Measurements from ENCODE around the gene DCAF6. TPM values are rescaled to one million over a fixed set of nuclear protein-coding genes. Genes with fewer than 3 reads are reported as not detected.
"Not testable (repeated sequence)": the region's sequence is repeated elsewhere in the genome, so short reads cannot be mapped to it uniquely, and the experiment has no call there.

DCAF6 gene
- total and polyA plus RNA-seq, 7 experiments from 2014 or later = 8.4 to 32.7 (median 27.9) TPM

DNA sequence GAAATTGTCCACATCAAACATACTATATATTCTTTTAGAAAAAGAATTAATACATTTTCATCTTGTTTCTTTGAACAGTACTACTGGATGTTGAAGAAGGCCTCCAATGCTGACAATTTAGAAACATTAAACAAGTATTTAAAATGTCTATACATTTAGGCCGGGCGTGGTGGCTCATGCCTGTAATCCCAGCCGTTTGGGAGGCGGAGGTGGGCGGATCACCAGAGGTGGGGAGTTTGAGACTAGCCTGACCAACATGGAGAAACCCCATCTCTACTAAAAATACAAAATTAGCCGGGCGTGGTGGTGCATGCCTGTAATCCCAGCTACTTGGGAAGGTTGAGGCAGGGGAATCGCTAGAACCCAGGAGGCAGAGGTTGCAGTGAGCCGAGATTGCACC lies 7.6 kb upstream of the DCAF6 start:
- intact Hi-C loops (cut with micrococcal nuclease); H3K27ac Mint-ChIP-seq; H3K27ac ChIP-seq (ENCODE audit: low read depth, low read length); H3K4me3 ChIP-seq (ENCODE audit: low read length); H3K4me1 ChIP-seq (ENCODE audit: control insufficient read depth in 2 of 2, insufficient read depth in 2 of 2, low read length in 2 of 2); H3K27me3 Mint-ChIP-seq; CTCF ChIA-PET; H3K4me3 Mint-ChIP-seq; H3K9me3 ChIP-seq (ENCODE audit: control insufficient read depth in 2 of 3, low read length in 3 of 3); H3K27me3 ChIP-seq (ENCODE audit: control insufficient read depth in 2 of 2, insufficient read depth in 2 of 2, low read length in 2 of 2); H3K36me3 Mint-ChIP-seq; H3K9me3 Mint-ChIP-seq; POLR2A ChIA-PET; DNase-seq; ATAC-seq; H3K36me3 ChIP-seq (ENCODE audit: control insufficient read depth in 2 of 3, insufficient read depth in 3 of 3, low read length in 3 of 3): not testable (repeated sequence)
- peaks cover 14 to 38% (median 26%) of the 10 kb centered on the region in 7 donors for H3K4me1 Mint-ChIP-seq

DNA sequence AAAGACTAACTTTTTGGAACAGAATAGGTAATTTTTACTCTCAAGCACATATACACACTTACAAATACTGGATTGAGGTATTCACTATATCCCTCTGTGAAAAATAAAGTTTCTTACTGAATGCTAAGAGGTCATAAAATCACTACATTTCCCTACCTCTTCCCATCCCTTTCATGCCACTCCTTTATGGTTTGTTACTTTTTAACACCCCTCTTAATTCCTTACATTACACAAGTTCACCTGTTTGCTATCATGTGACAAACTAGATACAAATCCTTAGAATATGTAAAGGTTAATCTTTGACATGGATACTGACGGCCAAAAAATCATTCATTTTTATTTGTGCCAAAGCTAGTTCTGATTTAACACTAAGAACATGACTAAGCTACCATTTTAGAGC lies 6.8 kb upstream of the DCAF6 start:
- POLR2A ChIA-PET = no interaction called here
- H3K27me3 ChIP-seq (ENCODE audit: control insufficient read depth in 2 of 2, insufficient read depth in 2 of 2, low read length in 2 of 2) = no peaks in the 10 kb centered on the region
- Mint-ChIP-seq H3K27ac (no peak overlapping the region), H3K27me3 (no peaks in the 10 kb centered on the region), H3K36me3 (peaks cover 0 to 3% (median 0%) of the 10 kb centered on the region in 5 donors), H3K9me3 (no peaks in the 10 kb centered on the region), H3K4me3 (no peak overlapping the region), H3K4me1 (peaks cover 20 to 46% (median 33%) of the 10 kb centered on the region in 7 donors)
- no peak overlapping the region for H3K27ac ChIP-seq (ENCODE audit: low read depth, low read length)
- DNase-seq (no peak), ATAC-seq (no peak)
- intact Hi-C loops (cut with micrococcal nuclease) = loop anchor here in 1 of 2 donors (10.0 kb wide), 2 partner anchors 1095 to 1175 kb away; partner anchors contain the start of genes ATP1B1 and POGK
- H3K36me3 ChIP-seq (ENCODE audit: control insufficient read depth in 2 of 3, insufficient read depth in 3 of 3, low read length in 3 of 3) = no peaks in the 10 kb centered on the region
- H3K4me3 ChIP-seq (ENCODE audit: low read length) = no peak overlapping the region
- H3K9me3 ChIP-seq (ENCODE audit: control insufficient read depth in 2 of 3, low read length in 3 of 3) = no peaks in the 10 kb centered on the region
- H3K4me1 ChIP-seq (ENCODE audit: control insufficient read depth in 2 of 2, insufficient read depth in 2 of 2, low read length in 2 of 2) = peaks cover 11 to 15% of the 10 kb centered on the region in 2 donors
- CTCF ChIA-PET = no interaction called here

DNA sequence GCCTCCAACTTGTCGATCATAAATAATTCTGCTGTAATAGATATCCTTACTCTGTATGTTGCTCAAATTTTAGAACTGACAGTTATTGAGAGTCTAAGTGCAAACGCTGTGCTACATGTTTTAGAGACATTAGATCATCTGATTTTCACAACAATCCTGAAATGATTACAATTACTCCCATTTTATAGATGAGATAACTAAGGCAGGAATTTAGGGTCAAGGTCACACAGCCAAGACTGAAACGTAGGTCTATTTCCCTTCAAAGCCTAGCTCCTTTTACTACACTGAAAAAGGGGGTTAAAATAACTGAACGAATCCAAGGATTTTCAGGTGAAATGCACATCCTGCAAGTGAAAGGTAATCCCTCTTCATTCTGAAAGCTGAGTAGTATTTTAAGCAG lies 2.7 kb upstream of the DCAF6 start:
- ChIA-PET POLR2A (interaction anchor here (0.6 to 1.2 kb wide), 4 partner anchors 19 to 822 kb away, joined by 3 to 5 read pairs (median 3); no protein-coding TSS in a partner anchor), CTCF (interaction anchor here (1.9 kb wide), 1 partner anchor 148 kb away, joined by 6 read pairs; no protein-coding TSS in a partner anchor)
- H3K4me1 ChIP-seq (ENCODE audit: control insufficient read depth in 2 of 2, insufficient read depth in 2 of 2, low read length in 2 of 2) = peaks cover 18 to 31% of the 10 kb centered on the region in 2 donors
- peaks cover 0 to 5% (median 0%) of the 10 kb centered on the region in 11 donors for H3K9me3 Mint-ChIP-seq
- H3K27ac Mint-ChIP-seq = no peak overlapping the region
- H3K4me3 Mint-ChIP-seq = peak overlapping the region in 8 of 10 donors; percentile 10 to 98 (median 96)
- H3K36me3 Mint-ChIP-seq = peaks cover 0 to 7% (median 0%) of the 10 kb centered on the region in 5 donors
- H3K27ac ChIP-seq (ENCODE audit: low read depth, low read length) = no peak overlapping the region
- ATAC-seq (no peak), DNase-seq (no peak)
- no peaks in the 10 kb centered on the region for H3K9me3 ChIP-seq (ENCODE audit: control insufficient read depth in 2 of 3, low read length in 3 of 3)
- H3K27me3 Mint-ChIP-seq = no peaks in the 10 kb centered on the region
- no peaks in the 10 kb centered on the region for H3K27me3 ChIP-seq (ENCODE audit: control insufficient read depth in 2 of 2, insufficient read depth in 2 of 2, low read length in 2 of 2)
- peaks cover 0 to 12% (median 0%) of the 10 kb centered on the region in 3 experiments for H3K36me3 ChIP-seq (ENCODE audit: control insufficient read depth in 2 of 3, insufficient read depth in 3 of 3, low read length in 3 of 3)
- no peak overlapping the region for H3K4me3 ChIP-seq (ENCODE audit: low read length)
- intact Hi-C loops (cut with micrococcal nuclease) = loop anchor here (2.0 to 10.0 kb wide), 4 partner anchors 13 to 1171 kb away; partner anchors contain the start of genes ATP1B1 (in 1 of the 2) and POGK (in 1 of the 2)
- H3K4me1 Mint-ChIP-seq = peaks cover 26 to 58% (median 42%) of the 10 kb centered on the region in 7 donors

DNA sequence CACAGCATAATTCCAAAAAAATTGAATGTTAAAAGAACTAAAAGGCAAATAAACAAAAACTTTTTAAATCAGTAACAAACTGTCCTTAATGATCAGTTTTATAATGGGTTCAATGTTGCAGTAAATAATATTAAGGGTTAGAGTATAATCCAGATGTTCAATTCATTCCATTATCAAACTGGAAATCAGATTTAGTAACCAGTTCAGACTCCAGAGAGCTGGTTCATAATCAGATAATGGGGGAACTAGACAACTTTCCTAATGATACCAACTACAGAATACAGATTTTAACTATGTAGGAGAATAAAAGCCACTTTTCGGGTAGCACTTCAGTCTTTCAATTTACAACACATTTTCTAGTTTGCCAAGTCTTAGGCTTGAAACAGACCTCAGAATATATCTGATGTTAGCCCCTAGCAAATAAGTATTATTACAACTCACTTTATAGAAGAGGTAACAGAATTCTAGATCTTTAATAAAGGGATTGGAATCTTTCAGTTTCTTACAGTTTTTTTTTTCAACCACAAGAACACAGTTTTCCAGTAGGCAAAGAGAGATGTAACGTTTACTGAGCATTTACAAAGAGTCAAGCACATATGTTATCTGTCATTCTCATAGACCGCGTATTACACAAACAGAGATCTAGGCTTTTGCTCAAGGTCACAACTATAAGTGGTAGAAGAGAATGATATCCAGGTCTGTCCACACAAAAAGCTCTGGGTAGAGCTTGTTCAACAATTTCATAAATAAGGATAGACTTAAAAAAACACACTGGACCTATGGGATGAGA lies 1.9 kb upstream of the DCAF6 start:
- Histone ChIP-seq H3K9me3 (ENCODE audit: control insufficient read depth in 2 of 3, low read length in 3 of 3) (no peaks in the 10 kb centered on the region), H3K4me1 (ENCODE audit: control insufficient read depth in 2 of 2, insufficient read depth in 2 of 2, low read length in 2 of 2) (peaks cover 18 to 31% of the 10 kb centered on the region in 2 donors), H3K36me3 (ENCODE audit: control insufficient read depth in 2 of 3, insufficient read depth in 3 of 3, low read length in 3 of 3) (peaks cover 0 to 12% (median 0%) of the 10 kb centered on the region in 3 experiments), H3K27ac (ENCODE audit: low read depth, low read length) (peak overlapping the region; percentile 89), H3K4me3 (ENCODE audit: low read length) (peak overlapping the region; percentile 89), H3K27me3 (ENCODE audit: control insufficient read depth in 2 of 2, insufficient read depth in 2 of 2, low read length in 2 of 2) (no peaks in the 10 kb centered on the region)
- CTCF ChIA-PET = interaction anchor here (0.8 to 1.9 kb wide), 2 partner anchors 17 to 148 kb away, joined by 3 to 6 read pairs; no protein-coding TSS in a partner anchor
- Mint-ChIP-seq H3K36me3 (peaks cover 0 to 7% (median 0%) of the 10 kb centered on the region in 5 donors), H3K27me3 (no peaks in the 10 kb centered on the region), H3K4me3 (peak overlapping the region; percentile 90 to 99 (median 96)), H3K9me3 (peaks cover 0 to 5% (median 0%) of the 10 kb centered on the region in 11 donors), H3K27ac (peak overlapping the region; percentile 90 to 100 (median 99)), H3K4me1 (peaks cover 26 to 61% (median 42%) of the 10 kb centered on the region in 7 donors)
- POLR2A ChIA-PET = interaction anchor here (0.6 to 3.0 kb wide), 8 partner anchors 13 to 823 kb away, joined by 3 to 10 read pairs (median 4); no protein-coding TSS in a partner anchor
- ATAC-seq = no peak
- no peak for DNase-seq
- intact Hi-C loops (cut with micrococcal nuclease) = loop anchor here (1.0 to 10.0 kb wide), 15 partner anchors 8 to 1553 kb away; partner anchors contain the start of genes SFT2D2 (in 2 of the 2), ATP1B1 (in 1 of the 2), CREG1 (in 1 of the 2) and POGK (in 1 of the 2)

DNA sequence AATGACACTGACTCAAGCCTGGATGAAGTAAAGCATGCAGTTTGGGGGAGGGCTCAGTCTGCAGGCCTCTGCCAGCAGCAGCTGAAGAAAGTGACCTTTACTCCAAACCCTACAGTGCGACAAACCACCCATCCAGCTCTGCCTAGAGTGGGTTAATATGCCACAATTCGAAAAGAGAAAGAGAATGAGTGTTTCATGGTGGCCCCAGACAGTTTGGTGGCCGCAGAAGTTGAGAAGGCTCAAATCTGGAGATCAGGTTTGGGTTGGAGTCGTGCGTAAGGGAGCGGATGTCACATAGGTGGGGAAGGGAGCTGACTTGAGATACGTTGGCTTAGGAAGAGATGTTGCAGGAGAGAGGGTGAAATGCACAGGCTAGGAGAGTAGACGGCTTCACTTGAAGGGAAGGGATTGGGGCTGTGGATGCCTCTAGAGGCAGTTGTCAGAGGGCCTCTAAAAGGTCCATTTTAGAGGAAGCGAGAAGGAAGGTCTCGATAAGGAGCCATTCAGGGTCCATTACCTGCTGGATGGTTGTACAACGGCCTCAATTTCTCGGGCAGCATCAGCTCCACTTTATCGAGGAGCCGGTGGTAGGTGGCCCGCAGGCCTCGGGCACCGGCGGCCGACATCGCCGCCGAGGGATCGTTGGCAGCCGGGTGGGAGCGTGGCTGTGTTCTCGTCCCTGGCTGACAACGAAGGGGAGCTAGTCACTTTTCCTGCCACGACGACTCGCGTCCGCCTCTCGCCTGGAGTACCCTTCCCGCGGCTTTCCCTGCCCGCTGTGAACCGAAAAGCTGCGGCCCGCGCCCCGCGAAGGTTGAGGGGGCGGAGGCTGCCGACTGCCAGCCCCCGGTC lies 1.0 kb upstream of the DCAF6 start:
- Histone ChIP-seq H3K27ac (ENCODE audit: low read depth, low read length) (peak overlapping the region; percentile 89), H3K36me3 (ENCODE audit: control insufficient read depth in 2 of 3, insufficient read depth in 3 of 3, low read length in 3 of 3) (peaks cover 0 to 12% (median 0%) of the 10 kb centered on the region in 3 experiments), H3K4me1 (ENCODE audit: control insufficient read depth in 2 of 2, insufficient read depth in 2 of 2, low read length in 2 of 2) (peaks cover 18 to 31% of the 10 kb centered on the region in 2 donors), H3K27me3 (ENCODE audit: control insufficient read depth in 2 of 2, insufficient read depth in 2 of 2, low read length in 2 of 2) (no peaks in the 10 kb centered on the region), H3K9me3 (ENCODE audit: control insufficient read depth in 2 of 3, low read length in 3 of 3) (no peaks in the 10 kb centered on the region), H3K4me3 (ENCODE audit: low read length) (peak overlapping the region; percentile 89)
- Mint-ChIP-seq H3K4me3 (peak overlapping the region; percentile 90 to 99 (median 96)), H3K9me3 (peaks cover 0 to 5% (median 0%) of the 10 kb centered on the region in 11 donors), H3K27me3 (no peaks in the 10 kb centered on the region), H3K36me3 (peaks cover 0 to 7% (median 0%) of the 10 kb centered on the region in 5 donors), H3K27ac (peak overlapping the region; percentile 90 to 100 (median 99)), H3K4me1 (peaks cover 26 to 56% (median 41%) of the 10 kb centered on the region in 7 donors)
- ChIA-PET CTCF (interaction anchor here (0.5 to 1.9 kb wide), 5 partner anchors 14 to 220 kb away, joined by 3 to 6 read pairs (median 3); no protein-coding TSS in a partner anchor), POLR2A (interaction anchor here (0.5 to 3.0 kb wide), 18 partner anchors 8 to 1954 kb away, joined by 3 to 10 read pairs (median 3); partner anchors contain the start of genes METTL18, MPZL1, POGK and POU2F1)
- DNase-seq = peak in 6 of 9 donors; percentile 34 to 52 (median 46)
- ATAC-seq = peak; percentile 3
- intact Hi-C loops (cut with micrococcal nuclease) = loop anchor here (1.0 to 10.0 kb wide), 25 partner anchors 9 to 1859 kb away; partner anchors contain the start of genes SFT2D2 (in 2 of the 2), TADA1 (in 2 of the 2), TIPRL (in 2 of the 2) and ATP1B1 (in 1 of the 2)
